ENCODE measurements around the gene DNAAF5. TPM values are rescaled to one million over a fixed set of nuclear protein-coding genes. Genes with fewer than 3 reads are reported as not detected.

Gene DNAAF5
- total RNA-seq, 6 experiments from 2014 or later, result 9.5 to 22.8 (median 10.5) TPM

DNA sequence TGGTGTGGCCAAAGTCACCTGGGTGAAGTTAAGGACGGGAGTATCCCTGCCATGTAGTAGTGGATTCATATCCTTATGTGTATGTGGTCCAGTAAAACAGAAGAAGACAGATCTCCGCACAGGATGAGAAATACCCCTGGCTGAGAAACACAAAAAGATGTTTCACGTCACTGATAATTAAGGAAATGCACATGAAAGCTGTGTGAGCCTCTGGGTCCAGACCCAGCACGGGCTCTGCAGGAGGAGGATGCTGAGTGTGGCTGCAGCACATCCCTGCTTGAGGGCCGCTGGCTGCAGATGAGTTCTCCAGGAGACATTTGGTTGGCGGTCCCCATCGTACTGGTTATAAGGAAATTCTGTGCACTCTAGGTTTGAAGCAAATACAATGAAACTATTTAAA, 97.6 kb downstream of the DNAAF5 start:
- TF ChIP-seq CTCF (IDR thresholded peaks at IDR 0.05), result no peak
- no peak for TF ChIP-seq POLR2A (IDR thresholded peaks at IDR 0.05)
- no peaks in the 10 kb centered on the region for H3K27me3 ChIP-seq
- no peak for ATAC-seq
- H3K36me3 ChIP-seq, result no peaks in the 10 kb centered on the region
- no peaks in the 10 kb centered on the region for H3K9me3 ChIP-seq
- WGBS (ENCODE audit: insufficient coverage, low coverage, low lambda C conversion rate, missing lambda C conversion rate), result 76% methylated on average over 4 of the region's 7 CpGs
- intact Hi-C loops (cut with DNase I), result no loop called here
- H3K27ac ChIP-seq, result no peak overlapping the region
- peaks cover 0 to 24% (median 0%) of the 10 kb centered on the region in 4 donors for H3K4me1 ChIP-seq
- no peak for DNase-seq
- no peak overlapping the region for H3K4me3 ChIP-seq

GRCh38 chr7:824664-825063, 98.2 kb downstream of the DNAAF5 start:
- WGBS (ENCODE audit: insufficient coverage, low coverage, low lambda C conversion rate, missing lambda C conversion rate), result 12% methylated on average over 5 of the region's 11 CpGs

DNA sequence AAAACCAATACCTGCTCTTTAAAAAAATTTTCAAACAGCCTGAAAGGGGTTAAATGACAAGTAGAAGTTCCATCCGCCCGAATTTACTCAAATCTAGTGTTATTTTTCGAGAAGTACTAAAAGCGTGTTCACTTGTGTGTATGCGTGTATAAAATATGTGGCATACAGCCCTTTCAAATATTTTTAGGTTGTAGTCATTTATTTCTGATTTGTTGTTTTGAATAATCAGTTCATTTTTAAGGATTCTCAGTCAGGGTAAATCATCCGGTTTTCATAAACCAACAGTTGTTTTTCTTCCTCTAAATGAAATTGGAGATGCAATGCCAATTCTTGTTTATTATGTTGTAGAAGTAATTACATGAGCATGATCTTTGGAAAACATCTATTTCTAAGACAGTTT, 98.9 kb downstream of the DNAAF5 start:
- Histone ChIP-seq H3K4me3 (no peak overlapping the region), H3K4me1 (peaks cover 0 to 18% (median 0%) of the 10 kb centered on the region in 4 donors), H3K27ac (no peak overlapping the region), H3K27me3 (no peaks in the 10 kb centered on the region), H3K36me3 (no peaks in the 10 kb centered on the region), H3K9me3 (no peaks in the 10 kb centered on the region)
- ATAC-seq (no peak), DNase-seq (no peak)
- TF ChIP-seq CTCF (IDR thresholded peaks at IDR 0.05) (no peak), POLR2A (IDR thresholded peaks at IDR 0.05) (no peak)
- intact Hi-C loops (cut with DNase I), result no loop called here
- 72% methylated on average over 6 of the region's 6 CpGs for WGBS (ENCODE audit: insufficient coverage, low coverage, low lambda C conversion rate, missing lambda C conversion rate)

More at GRCh38 chr7:824664-825063, 98.2 kb downstream of the DNAAF5 start:
- H3K4me3 ChIP-seq, result no peak overlapping the region
- no peak overlapping the region for H3K27ac ChIP-seq
- DNase-seq, result peak in 1 of 3 donors; percentile 42
- H3K27me3 ChIP-seq, result no peaks in the 10 kb centered on the region
- ATAC-seq, result peak in 3 of 4 donors; percentile 17 to 30 (median 28)
- no peak for TF ChIP-seq POLR2A (IDR thresholded peaks at IDR 0.05)
- TF ChIP-seq CTCF (IDR thresholded peaks at IDR 0.05), result no peak
- no peaks in the 10 kb centered on the region for H3K9me3 ChIP-seq
- no peaks in the 10 kb centered on the region for H3K36me3 ChIP-seq
- intact Hi-C loops (cut with DNase I), result no loop called here
- H3K4me1 ChIP-seq, result peaks cover 0 to 24% (median 0%) of the 10 kb centered on the region in 4 donors

DNA sequence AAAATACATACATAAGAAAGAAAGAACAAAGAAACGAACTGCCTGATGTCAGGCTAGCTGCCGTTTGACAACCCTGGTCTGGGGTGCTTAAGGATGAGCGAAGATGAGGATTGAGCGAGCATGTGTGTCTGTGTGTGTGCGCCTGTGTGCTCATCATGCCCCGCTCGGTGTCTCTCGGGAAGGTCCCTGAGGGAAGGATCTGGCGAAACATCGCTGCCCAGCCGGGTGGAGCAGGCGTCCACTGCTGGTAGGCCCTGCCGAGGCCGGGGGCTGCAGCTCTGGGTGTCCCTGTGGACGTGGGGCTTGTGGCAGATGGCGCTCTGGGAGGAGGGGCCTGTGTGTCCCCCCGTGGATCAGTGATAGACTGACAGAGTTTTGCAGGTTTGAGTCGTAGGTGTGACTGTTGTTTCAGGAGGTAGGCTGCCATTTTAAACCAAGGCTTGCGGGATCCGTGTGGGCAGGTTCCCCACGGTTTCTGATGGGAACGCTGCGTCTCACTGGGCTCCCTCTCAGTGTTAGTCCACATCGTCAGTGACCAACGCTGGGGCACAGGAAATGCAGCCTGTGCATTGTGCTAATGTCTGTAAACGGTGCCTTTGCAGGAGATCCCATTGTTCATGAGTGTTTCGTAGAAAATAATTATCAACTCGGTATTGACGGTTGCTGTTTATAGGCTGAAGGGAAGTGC, 99.9 kb downstream of the DNAAF5 start:
- Histone ChIP-seq H3K27ac (peak overlapping the region in 2 of 3 donors; percentile 5 to 16), H3K36me3 (no peaks in the 10 kb centered on the region), H3K27me3 (no peaks in the 10 kb centered on the region), H3K9me3 (no peaks in the 10 kb centered on the region), H3K4me3 (no peak overlapping the region), H3K4me1 (peaks cover 0 to 13% (median 4%) of the 10 kb centered on the region in 4 donors)
- WGBS (ENCODE audit: insufficient coverage, low coverage, low lambda C conversion rate, missing lambda C conversion rate), result 79% methylated on average over 7 of the region's 29 CpGs
- TF ChIP-seq CTCF (IDR thresholded peaks at IDR 0.05) (no peak), POLR2A (IDR thresholded peaks at IDR 0.05) (no peak)
- DNase-seq (peak in 1 of 3 donors; percentile 53), ATAC-seq (peak in 3 of 4 donors; percentile 7 to 44 (median 16))
- intact Hi-C loops (cut with DNase I), result no loop called here
